Measurements from ENCODE around the gene DHRS13.

DNA sequence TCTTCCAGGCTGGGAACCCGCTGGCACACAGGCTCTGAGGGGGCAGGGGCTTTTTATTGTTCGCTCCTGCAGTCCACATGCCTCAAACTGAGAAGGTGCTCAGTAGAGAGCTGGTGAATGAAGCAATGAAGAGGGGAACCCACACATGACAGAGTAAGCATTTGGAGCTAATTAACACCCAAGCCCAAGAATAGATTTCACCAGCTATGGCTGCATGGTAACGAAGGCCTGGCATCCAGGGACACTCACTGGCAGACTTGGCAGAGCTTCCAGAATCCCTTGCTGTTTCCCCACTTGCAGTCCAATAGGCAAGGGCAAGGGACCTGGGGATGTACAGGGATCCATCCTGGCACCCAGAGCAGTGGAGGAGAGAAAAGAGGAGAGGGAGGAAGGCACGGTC lies 17.5 kb downstream of the DHRS13 start:
- TF ChIP-seq CTCF (IDR thresholded peaks at IDR 0.05), result no peak
- no peak for TF ChIP-seq POLR2AphosphoS5 (IDR thresholded peaks at IDR 0.05)
- TF ChIP-seq EP300 (IDR thresholded peaks at IDR 0.05), result no peak
- TF ChIP-seq POLR2A (IDR thresholded peaks at IDR 0.05), result no peak
